Measurements from ENCODE around the gene INSR. TPM values are rescaled to one million over a fixed set of nuclear protein-coding genes. Genes with fewer than 3 reads are reported as not detected.

Gene INSR
- total and polyA plus RNA-seq, 2 of the 8 experiments (the other 6 are each of a cell fraction or from before 2014, with no cell fraction given), result 13.1 to 48.7 TPM

- TF ChIP-seq SIRT6 (IDR thresholded peaks at IDR 0.05; ENCODE audit: low read length), result no peak
- TF ChIP-seq HDAC2 (IDR thresholded peaks at IDR 0.05; ENCODE audit: borderline replicate concordance in 1 of 2, low read depth in 2 of 2, low read length in 2 of 2), result no peak
- no peak for TF ChIP-seq TBP (IDR thresholded peaks at IDR 0.05; ENCODE audit: low read depth, low read length)
Measured at GRCh38 chr19:7195046-7195445, 99.2 kb downstream of the INSR start (continued).

Measured in H1 (cell line).